GM21825 (cell line): Measurements from ENCODE around the gene TAF9.
"Not testable (repeated sequence)": the region's sequence is repeated elsewhere in the genome, so short reads cannot be mapped to it uniquely, and the experiment has no call there.

ENCODE experiments used
- ATAC-seq: cut with Tn5 transposase; IDR thresholded peaks from one replicate; pipeline ENCODE4 v1.9.1; 2021; ENCODE audit warnings: mild to moderate bottlenecking, moderate library complexity; ENCODE audit not compliant: unreplicated experiment

Gene TAF9

GRCh38 chr5:69341520-69342161 is 27.7 kb downstream of the TAF9 start:
- no peak for ATAC-seq

GRCh38 chr5:69335341-69335935 is 33.9 kb downstream of the TAF9 start:
- no peak for ATAC-seq

GRCh38 chr5:69334793-69335268 is 34.5 kb downstream of the TAF9 start:
- ATAC-seq: peak; percentile 57

GRCh38 chr5:69333668-69334315 is 35.5 kb downstream of the TAF9 start:
- ATAC-seq: not testable (repeated sequence)

GRCh38 chr5:69331528-69332445 is 37.5 kb downstream of the TAF9 start:
- ATAC-seq: no peak

GRCh38 chr5:69329905-69330489 is 39.3 kb downstream of the TAF9 start:
- ATAC-seq: no peak

GRCh38 chr5:69326365-69326764 is 43.0 kb downstream of the TAF9 start:
- no peak for ATAC-seq

GRCh38 chr5:69317391-69317790 is 51.9 kb downstream of the TAF9 start:
- ATAC-seq: no peak

GRCh38 chr5:69315972-69316371 is 53.3 kb downstream of the TAF9 start:
- no peak for ATAC-seq
